A549 treated with GW870086 at 1 μM for 4 hours (cell line): ENCODE data around the gene LACC1. TPM values are rescaled to one million over a fixed set of nuclear protein-coding genes. Genes with fewer than 3 reads are reported as not detected.

Experiments used
- total RNA-seq: library from RNA; stranded (reverse); fragments of 200-300 nt; extraction: Qiagen RNA extraction; gene quantifications from 5 replicates; pipeline ENCODE4 v1.2.3, GENCODE V29; 2022; ENCODE audit warnings: low read depth

The LACC1 gene
- 3.1 to 4.2 TPM (median 3.6 TPM) in 5 replicates for total RNA-seq

GRCh38 chr13:43879755-43880181, at the start of gene LACC1:
Gene LACC1 (plus strand): TSS chr13:43879904. CDS start chr13:43880986, 1,082 bp downstream.

GRCh38 chr13:43878892-43879754, 581 bp upstream of the LACC1 start, which contains the start of gene CCDC122:
Gene CCDC122 (minus strand): TSS chr13:43879740. CDS start chr13:43869376, 10,364 bp downstream.

Other genes with a start within 250 kb of the LACC1 start
- gene ENOX1, start 92.9 kb upstream of the LACC1 start, total RNA-seq, result 1.6 to 2.1 TPM (median 1.8 TPM) in 5 replicates
- gene CCDC122, start 164 bp upstream of the LACC1 start, total RNA-seq, result 1.4 to 3.5 TPM (median 3.0 TPM) in 5 replicates